HG03469 (cell line): Measurements from ENCODE around the gene IFNK.

Source experiments
- ATAC-seq: cut with Tn5 transposase; IDR thresholded peaks from one replicate; pipeline ENCODE4 v1.9.1; 2021; ENCODE audit warnings: mild to moderate bottlenecking, moderate library complexity, moderate number of reproducible peaks; ENCODE audit not compliant: unreplicated experiment

Gene IFNK

DNA sequence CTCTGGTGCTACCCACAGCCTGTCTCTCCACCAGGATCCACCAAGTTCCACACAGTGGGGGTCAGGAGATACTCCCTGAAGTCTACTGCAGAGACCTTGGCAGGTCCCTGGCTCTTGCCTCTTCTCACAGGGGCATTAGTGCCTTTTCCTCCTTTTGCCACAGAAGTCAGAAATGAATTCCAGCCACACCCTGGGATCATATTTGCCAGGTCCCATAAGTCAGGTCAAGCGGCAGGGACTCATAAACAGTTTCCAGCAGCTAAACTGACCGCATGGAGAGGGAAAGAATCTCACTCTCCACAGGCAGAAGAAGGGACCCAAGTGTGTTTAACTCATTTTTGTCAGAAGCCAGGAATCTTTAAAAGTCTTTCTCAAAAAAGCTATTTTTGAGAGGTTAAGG lies 13.3 kb upstream of the IFNK start:
- ATAC-seq = no peak

DNA sequence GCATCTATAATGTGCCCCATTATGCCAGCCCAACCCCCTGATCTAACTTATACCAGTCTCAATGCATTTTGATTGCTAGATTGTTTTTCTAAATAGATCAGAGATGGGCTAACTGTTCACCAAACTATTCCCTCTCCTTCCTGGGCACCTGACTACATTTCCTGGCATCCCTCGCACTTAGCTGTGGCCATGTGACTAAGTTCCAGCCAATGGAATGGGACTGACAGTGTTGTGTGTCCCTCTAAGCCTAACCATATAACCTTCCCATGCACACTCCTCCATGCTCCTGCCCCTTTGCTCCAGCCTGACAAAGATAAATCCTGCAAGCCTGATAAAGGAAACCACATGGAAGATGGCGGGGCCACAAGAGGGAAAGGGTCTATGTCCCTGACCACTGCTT lies 12.3 kb upstream of the IFNK start:
- no peak for ATAC-seq

DNA sequence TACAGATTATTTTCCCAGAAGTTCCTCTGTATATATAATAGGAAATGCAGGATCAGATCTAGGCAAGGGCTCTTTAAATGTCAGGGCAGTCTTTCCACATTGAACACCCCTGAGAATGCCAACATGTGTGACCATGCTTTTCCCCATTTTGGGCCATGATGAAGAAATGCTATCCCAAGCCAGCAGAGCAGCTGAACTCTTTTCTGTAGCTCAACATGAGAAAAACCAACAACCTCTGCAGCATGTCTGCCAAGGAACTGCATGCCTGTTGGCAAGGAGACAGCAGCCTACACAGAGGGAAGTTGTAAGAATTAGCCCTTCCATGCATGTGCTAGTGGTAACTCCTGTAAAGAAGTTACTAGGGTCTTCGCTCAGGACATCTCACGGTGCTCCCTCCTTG lies 9.5 kb upstream of the IFNK start:
- ATAC-seq = no peak

DNA sequence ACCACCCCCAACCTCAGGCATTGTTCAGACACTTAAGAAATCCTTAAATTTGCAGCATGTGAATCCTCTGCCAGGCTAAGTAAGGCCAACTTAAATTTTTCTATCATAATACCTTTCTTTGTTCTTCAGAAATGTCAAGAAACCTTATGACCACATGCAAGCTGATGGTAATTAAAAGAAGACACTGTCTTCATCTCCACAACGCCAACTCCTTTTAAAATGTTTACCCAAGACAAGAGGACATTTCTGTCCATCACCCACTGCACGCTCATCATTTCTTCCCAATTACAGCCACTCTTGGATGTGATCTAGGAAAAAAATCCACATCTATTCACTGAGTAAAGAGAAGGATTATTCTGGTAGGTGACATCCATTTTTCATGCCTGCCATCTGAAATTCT lies 6.1 kb upstream of the IFNK start:
- no peak for ATAC-seq

DNA sequence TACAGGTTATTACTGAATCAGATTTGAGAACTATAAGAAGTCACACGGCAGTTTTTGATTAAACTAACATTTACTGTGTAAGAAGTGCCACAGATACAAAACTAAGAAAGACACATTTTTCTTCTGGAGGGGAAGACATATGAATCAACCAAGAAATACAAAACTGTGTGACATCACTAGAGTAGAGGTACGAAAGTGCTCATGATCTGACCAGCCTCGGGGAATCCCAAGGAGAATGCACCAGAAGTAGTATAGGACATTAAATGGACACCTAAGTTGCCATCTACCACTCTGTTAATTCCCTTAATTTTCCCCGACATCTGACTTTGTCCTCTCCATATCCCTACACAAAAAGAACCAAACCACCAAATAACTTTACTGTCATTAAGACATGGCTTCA lies 5.3 kb upstream of the IFNK start:
- no peak for ATAC-seq

DNA sequence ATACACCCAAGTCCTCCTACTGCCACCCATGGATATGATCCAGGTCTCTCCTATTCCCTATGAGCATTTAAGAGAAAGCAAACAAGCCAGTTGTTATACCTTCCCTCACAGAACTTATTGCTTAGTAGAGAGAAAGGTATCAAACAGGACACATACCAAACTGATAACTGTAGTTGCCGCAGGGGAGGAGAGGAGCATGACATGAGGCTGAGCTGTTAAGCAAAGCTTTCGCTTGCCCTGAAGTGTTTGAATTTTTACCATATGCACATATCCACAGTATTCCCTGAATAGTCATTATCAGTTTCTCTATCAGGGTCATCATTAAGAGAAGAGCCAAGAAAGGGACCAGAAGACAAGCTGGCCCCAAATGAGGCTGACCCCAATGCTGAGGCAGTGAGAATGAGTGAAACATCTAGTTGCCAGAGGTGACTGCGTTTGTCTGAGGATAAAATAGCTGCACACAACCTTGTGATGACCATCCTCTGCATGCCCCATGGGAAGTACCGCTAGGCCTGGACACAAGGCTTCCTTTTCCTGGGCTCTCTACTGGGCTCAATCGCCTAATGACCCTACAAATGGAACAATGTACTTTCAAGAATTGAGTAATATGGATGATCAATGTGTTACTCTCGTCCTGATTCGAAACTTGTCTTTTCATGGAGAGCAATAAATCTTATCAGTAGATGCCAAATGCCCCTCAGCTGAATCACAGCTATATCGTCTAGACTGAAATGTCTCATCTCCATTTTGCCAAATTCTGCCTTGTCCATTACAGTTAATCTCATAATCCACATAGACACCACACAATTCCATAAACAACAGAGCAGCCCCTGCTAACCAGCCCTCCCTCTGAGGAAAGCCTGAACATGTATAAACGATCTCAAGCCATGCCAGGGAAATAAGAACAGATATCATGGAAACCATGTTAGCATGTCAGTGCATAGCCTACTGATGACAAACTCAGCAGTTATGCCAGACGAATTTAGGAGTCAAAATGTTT lies 4.3 kb upstream of the IFNK start:
- ATAC-seq = no peak

DNA sequence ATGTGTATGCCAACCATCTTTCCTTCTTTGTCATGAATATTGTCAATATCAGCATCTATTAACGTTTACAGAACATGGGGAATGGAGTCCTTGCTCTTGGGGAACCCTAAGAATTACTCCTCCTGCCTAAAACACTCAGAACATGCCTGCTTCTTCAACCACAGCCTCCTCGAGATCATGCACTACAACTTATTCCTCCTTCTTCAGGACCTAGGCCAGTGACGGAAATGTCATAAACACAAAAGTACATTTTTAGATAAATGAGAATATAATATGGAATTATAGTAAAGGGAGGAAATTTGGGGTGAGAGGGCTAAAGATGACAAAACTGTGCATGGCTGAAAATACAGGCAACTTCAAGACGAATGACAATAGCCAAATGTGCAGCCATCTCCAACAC lies 3.1 kb upstream of the IFNK start:
- no peak for ATAC-seq

DNA sequence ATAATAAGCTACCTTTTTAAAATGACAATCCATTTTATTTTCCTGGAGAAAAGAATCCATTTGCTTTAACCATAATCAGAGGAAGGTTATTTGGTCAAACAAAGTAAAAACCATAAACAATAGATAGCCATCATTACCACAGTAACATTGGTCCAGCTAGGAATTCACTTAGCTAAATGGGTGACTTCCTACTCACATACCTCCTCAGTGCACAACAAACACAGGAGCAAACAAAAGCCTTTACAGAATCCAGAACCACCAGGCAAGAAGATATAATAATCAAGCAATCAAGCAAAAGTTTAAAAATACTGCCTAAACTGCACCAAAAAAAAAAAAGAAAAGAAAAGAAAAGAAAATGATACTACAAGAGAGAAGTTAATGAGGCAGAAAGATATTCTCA lies 949 bp upstream of the IFNK start:
- no peak for ATAC-seq

DNA sequence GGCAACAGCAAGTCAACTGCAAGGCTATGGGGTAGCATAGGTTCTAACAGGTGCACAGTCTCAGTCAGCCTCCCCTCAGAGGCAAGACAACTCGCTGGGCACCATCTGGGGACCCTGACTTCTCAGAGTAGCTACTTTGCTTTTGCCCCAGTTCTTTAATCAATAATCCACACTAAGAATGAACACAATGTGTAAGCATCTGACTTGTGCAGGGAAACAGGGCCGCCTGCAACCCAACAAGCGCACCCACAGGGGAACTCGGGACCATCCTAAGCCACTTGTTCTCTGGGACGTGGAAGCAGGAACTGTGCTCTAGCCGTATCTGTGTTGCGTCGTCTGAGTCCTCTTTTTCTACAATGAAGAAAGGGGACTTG lies 3.6 kb downstream of the IFNK start:
- ATAC-seq = no peak

DNA sequence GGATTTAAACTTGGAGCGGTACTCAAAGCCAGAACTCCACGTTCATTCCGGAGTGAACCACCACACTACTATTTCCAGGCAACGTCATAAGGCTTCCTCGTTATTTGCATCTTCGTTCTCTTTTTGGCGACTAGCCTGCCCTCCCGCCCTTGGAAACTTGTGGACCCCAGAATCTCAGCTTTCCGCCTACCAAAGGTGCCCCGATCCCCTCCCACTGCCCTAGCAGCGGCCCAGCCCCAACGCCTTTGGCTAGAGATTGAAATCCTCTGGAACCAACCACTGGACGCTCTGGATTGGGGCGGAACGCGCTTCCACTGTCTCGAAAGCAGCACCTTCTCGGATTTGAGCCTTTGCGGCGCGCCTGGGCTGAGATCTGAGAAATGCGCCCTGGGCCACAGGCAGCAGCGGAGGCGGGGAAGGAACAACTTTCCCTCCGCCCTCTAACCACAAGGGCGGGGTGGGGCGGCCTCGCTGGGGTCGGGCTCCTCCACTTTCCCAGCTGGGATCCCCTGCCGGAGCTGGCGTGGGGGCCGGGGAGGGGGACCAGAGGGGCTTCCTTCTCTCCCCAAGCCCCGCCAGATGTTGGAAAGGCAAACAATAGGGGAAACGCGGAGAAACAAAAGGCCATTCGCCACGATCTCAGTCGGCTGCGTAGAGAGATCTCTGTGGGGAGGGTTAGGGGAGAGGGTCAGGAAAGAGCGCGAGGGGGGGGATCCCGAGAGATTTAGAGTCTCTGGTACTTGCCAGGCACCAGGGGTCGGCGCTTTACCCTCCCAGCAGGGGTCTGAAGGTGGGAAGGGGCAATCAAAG lies 4.2 kb downstream of the IFNK start:
- peak; percentile 47 for ATAC-seq

DNA sequence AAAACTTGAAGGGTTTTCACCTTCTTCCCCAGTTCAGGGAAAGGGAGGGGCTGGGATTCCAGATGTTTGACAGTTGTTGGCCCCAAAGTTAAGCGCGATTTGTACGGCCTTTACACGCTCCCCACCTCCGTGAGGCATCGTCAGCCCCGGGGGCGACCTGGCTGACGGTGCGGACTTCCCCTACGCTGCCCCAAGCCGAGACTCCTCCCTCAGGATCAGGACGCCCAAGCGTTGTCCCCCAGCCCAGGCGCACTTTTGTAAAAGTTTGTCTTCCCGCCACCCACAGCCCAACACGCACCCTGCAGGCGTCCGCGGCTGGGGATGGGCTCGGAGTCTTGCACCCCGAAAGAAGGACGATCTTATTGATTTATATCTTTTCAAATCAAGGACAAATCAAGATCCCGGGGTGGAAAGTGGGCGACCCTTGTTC lies 4.8 kb downstream of the IFNK start:
- no peak for ATAC-seq

DNA sequence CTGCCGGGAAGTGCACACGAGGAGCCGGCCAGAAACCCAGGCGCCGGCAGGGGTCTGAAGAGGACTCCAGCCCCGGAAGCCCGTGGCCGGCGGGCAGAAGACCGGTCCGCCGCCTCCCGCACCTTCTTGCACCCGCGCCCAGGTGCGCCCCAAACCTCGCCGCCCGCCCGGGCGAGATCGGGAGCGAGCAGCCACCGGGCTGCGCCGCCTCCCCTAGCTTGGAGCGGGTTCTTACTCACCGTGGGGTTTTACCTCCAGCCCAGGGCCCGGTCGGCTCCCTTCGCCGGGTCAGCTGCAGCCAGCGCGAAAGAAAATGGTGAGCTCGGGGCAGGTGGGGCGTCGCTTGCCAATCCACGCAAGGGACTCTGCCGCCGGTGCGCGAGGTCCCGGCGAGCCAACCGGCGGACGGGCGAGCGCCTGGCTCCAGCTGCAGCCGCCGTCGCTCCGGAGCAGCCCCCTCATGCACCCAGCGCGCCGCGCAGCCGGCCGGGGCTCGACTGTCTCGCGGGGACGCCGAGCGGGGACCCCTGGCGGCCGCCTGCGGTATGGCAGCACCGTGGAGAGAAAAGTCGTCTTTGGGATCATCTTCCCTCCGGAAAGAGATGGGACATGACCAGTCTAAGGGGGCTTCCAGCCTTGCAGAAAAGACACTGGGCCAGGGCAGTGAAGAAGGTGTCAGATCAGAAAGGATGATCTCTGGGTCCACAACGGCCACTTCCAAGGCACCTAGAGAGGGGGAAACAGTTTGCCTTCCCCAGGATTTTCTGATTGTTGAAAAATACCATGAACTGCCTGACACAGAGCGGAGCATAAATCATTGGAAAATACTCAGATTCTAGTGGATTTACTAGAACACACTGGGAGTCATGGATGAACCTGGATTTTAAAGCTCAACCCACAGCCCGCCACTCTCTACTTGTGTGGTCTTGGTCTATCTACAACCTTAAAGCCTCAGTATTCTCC lies 5.5 kb downstream of the IFNK start, which contains the start of gene MOB3B:
Gene MOB3B, minus strand, starts transcription at position 499 of the 963 bp plus-strand sequence. CDS start 74,264 bp downstream, outside the sequence.
- peak; percentile 72 for ATAC-seq

DNA sequence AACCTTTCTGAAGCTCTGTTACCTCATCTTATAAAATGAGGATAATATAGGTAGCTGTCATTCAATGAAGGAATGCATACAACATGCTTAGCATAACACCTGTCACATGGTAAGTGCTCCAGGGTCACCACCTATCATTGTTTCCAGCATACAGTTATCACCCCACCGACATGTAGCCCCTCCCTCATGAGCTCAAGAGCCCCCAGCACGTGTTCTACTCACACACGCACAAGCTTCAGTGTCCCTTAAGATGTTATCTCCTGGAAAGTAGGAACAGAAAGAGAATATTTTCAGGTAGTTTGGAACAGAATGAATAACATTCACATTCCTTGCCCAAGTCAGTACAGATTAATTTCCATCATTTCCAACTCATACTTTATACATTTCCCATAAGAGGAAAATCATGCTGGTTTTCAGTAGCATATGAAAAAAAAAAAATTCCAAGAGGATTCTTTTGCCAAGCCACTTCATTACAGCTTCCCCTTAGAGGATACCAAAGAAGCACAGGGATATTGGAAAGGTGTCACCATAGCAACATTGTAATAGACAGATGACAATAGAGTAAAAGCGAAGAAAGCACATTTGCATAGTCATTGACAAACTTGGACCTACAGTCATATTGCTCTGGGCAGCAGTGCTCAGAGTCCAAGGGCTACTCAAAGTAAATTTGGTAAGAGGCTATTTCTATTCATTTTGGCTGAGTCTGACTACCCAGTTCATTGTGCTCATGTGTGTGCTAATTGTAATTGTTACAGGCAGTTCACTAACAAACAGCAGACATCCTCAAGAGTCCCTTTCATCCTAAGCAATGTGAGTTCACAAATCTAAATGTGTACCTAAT lies 7.0 kb downstream of the IFNK start:
- ATAC-seq = no peak

DNA sequence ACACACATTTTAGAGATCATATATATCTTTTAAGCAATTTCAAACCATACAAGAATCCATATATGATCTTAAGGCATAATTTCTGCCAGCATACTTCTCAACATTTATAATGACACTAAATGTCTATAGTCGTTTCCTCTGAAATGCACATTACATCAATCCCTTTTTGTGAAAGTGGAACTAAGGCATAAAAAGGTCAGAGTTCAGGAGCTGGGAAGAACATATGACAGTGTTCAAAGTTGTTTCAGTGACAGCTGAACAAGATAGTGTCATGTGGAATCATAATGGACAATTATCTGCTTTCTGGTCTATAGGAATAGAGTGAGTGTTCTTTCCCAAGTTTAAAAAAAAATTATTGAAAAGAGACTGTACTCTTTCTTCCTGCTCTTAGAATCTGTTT lies 8.0 kb downstream of the IFNK start:
- ATAC-seq = no peak

DNA sequence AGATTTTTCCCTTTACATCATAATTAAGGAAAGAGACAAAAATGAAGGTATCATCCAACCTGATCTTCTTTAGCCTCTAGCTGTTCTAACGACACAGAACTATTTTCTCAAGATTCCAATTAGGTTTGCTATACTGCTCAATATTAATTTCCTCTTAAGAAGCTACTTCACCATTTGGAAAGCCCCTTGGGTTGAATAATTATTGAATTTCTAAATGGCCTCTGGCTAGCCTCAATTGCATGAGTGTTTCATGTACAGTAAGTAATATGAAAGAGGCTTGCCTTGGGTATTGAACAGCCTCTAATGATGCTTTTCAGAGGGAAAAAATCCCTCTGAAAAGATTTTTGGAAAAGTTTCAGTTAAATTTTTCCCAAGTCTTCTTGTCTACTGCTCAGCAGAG lies 9.2 kb downstream of the IFNK start:
- ATAC-seq = no peak

DNA sequence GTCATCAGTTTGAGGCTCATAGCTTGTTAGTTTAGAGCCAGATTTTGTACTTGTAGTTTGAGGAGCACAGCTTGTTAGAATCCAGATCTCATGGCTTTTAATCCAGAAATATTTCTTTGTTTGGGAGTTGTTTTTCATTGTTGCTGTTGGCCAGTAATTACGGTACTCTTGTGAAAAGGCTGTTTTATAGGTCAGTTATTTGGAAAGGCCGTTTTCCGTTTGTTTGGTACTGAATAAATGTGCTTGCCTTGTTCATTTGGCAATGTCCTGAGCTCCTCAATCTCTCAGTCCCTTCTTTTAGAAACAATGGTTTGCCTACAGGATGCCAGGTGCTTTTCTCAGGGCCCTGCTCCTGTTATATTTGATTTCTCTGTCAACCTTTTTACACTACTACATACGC lies 10.0 kb downstream of the IFNK start:
- no peak for ATAC-seq

DNA sequence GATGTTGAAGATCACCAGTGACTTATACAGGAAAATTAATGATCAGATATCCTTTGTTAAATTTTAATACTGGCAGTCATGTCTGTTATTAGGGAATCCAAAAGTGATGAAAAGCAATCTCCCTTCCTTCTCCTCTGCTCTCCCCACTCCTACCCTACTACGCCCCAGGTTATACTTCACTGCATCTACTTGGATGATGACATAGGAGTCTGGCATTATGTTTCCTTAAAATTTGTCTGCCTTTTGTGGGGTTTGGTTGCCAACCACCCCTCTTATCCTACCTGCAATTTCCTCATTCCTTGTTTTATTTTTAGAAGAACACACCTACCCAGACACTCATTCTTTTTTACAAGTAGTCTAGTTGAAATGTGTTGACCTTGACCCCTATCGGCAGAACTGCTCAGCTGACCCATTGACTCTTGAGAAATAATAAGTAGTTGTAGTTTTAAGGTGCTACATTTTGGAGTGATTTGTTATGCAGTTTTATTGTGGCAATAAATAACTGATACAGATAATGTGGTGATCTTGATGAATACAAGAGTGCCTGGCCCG lies 10.6 kb downstream of the IFNK start:
- ATAC-seq = no peak

DNA sequence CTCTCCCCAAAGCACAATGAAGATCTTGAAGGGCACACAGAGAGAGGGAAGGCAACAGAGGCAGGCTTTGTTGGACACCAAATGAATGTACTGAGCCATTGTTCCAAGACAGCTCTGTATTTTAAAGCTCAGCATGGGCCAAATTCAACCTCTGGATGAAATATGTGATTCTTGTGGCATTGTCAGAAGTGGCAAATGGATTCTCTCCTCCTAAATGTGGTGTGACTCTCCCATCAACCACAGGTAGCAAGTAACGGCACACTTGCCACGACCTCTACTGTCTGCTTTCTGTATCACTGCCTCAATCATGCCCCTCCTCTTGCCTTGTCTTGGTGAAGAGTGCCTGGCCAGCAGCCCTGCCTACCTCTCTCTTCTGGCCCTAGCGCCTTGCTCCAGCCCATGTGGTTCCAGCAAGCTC lies 11.6 kb downstream of the IFNK start:
- peak; percentile 43 for ATAC-seq

DNA sequence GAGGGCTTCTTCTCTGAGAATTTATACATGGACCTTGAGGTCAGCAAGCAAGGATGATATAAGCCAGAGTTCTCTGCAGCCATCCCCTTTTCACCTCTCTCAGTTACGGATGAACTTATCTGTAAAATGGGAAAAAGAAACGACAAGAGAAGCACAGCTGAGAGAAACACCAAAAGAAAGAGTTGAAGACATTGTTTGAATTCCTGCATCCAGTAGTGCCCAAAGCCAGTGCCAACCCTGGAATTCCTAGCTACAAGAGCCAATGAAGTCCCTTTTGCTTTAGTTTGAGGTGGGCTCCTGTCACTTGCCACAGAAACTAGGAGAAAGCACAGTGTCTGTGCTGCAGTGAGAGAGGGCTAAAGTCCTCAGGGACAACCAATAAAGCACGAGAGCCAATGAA lies 12.1 kb downstream of the IFNK start:
- ATAC-seq = no peak
